HG02763 (cell line): ENCODE data around the gene SLX4IP.

Source experiments
- ATAC-seq: cut with Tn5 transposase; IDR thresholded peaks from one replicate; pipeline ENCODE4 v1.9.1; 2021; ENCODE audit warnings: mild to moderate bottlenecking, moderate library complexity; ENCODE audit not compliant: unreplicated experiment

Gene SLX4IP

DNA sequence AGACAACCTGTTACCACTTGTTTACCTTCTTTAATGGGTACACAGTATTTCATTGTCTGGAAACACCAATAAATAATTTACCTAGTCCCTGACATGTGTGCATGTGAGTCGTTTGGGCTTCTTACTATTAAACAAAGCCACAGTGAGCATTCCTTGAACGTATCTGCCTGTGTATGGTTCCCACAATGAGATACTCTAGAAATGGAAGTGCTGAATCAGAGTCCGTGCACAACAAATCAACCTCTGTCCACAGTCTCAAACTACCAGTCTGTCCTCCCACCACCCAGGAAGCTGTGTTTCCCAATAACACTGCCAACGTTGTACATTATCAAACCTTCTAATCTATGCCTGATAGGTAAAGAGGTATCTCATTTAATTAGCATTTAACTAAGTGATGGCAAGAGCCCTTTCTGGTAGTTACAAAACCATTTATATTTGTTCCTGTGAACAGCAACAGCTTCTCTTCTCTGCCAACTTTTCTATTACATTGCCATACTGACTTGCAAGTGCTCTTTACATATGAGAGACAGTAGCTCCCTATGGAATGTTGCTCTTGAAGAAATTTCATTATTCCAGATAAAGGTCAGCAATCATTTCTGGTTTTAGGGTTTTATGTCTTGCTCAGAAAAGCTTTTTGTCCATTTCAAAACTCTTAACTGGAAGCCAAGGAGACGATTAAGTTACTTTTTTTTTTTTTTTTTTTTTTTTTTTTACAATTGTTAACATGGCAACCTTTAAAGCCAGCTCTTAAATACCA lies 223.9 kb downstream of the SLX4IP start:
- ATAC-seq, result no peak

DNA sequence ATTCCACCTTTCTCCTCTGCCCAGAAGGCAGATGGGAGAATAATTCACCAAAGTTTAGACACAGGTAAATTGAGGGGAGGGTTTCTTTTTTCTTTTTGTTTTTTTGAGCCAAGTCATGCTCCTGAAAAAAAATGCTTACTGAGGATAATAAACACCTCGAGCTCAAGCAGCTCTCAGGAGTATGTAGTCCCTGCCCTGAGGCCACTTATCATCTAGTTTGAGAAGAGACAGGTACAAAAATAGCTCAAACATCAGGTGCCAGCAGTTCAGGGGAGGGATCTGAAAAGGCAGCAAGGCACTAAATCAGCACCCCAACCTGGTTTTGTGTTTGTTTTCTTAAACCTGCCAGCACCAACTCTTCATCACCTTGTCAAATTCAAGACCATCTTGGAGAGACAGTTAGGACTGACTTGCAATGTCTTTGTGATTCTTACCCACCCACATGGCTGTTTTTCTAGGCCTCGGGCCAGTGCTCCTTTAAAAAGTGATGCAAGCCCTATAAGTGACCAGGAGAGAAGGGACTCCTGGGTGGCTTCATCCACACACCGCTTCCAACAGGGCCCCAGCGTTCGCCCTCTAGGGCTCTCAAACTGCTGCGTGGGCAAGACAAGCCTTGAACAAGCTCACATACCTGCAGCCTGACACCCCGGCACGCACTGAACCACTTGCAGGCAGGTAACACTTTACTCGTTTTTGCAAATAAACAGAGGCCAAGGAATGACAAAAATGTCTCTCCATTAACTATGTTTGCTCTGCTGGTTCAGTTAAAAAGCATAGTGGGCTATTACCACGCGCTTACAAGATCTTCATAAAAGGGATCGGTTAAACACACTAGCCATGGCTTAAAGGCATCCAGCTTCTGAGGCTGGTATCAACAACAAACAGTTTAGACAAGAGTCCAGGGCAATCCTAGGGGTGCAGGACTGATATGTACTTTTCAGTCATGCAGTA lies 224.8 kb downstream of the SLX4IP start:
- no peak for ATAC-seq

DNA sequence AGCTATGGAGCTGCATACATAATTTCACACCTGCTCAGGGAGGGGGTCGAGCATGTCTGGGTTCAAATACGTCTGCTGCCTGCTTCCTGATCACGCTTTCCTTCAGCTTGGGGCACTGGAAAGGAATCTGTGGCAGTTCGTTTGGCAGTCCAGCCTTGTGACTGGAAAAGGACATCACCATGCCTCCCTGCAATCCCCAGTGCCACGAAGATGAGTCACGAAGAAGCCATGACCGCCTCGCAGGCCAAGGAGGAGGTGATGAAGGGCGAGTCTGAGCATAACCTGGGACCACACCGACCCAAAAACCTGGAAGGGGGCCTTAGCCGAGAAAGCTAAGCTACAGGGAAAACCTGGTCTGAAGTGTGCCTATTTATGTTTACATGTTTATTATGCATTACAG lies 225.6 kb downstream of the SLX4IP start:
- ATAC-seq, result no peak

DNA sequence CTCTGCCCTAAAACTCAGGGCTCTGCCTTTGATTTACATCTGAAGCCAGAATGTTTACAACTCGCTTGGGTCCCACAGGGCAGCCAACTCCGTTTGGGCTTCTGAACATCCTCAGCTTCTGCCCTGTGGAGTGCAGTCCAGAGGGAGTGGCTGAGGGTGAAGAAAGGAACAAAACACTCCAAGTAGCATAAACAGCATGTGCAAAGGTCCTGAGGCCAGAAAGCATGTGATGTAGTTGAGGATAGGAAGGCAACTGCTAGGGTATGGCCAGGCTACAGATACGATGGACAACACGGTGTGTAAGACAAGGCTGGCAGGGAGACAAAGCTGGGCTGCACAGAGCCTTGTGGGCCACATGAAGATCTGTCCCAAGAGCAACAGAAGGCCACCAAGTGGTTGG lies 226.2 kb downstream of the SLX4IP start:
- no peak for ATAC-seq

DNA sequence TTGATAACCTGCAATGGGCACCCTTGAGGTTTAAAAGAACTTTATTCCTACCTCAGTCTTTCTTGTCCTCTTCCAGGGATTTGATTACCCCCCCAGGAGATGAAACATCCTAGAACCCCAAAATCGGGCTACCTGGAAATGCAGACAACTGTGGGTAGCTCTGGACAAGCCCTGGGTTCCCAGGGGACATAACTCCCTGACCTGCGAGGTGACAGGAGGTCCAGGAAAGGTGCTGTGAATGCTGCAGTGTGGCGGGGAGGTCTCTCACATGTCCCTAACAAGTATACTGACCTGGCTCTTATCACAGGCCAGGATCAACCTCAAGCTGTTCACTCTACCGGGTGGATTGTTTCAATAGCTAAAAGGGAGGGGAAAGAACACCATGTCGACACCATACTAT lies 227.0 kb downstream of the SLX4IP start:
- no peak for ATAC-seq

DNA sequence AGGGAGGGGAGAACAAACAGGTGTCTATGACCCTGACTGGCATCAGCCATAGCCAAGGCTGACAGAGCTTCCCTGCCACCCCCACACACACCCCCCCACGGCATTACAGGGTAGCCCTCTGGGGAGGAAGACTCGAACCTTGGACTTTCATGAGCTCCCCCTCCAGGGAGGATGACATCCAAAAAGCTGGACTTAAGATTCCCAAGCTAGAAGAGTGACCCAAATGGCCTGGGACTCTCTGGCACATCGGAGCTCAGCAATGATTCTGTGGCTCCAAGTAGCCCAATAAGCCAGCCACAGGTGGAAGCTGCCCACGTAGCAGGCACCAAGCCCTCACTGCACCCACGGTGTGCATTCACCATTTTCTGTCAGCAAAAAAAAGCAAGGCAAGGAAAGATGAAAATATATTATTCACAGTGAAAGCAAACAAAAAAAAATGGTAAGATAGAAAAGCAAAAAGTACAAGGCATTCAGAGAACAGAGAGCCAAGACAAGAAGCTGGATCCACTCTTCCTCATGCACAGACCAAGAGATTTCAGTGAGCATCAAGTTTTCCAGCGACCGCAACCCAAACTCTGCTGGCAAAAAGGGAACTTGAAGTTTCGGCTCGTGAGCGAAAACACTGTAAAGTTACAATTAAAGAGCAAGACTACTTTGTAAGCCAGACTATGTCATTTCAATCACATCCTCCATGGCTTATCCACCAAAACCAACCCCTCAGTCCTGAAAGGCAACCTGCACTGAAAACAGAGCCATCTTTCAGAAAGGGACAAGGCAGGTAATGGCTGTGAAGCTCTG lies 227.8 kb downstream of the SLX4IP start:
- no peak for ATAC-seq

DNA sequence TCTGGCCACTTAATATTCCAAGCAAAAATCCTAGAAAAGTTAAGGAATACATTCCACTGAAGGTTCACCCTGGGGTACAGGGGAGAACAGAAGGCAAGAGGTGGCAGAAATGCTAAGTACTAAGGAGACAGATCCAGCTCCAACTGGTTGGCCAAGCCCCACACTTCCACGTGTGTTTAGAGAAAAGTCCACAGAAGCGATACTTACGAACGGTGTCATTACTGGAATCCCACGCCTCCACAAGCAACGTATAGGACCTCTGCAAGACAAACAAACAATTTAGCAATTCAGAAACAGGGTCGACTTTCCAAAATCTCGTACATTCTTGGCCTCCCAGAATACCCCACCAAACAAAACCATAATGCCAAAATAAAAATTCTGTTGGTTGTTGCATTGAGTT lies 228.7 kb downstream of the SLX4IP start:
- no peak for ATAC-seq

DNA sequence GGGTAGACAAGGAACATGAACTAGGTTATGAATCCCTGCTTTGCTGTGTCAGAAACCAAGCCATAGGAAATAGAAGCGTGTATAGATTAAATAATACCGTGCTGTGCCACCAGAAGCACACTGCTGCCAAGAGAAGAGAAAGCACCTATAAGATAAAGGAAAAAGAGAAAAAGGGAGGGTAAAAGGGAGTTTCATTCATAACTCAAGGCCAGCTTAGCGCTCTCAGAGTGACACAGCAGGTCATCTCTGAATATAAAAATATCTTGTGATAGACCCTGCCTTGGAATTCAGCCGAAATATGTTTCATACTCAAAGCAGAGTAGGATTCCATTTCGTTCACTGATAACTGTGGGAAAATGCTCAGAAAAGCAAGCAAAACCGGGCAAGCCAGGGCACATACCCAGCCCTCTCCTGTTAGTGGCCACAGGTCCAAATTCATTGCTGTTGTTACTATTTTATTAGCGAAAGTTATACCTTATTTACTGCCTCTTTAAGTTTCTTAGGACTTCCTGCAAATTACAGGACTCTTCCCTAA lies 230.0 kb downstream of the SLX4IP start:
- ATAC-seq, result no peak

DNA sequence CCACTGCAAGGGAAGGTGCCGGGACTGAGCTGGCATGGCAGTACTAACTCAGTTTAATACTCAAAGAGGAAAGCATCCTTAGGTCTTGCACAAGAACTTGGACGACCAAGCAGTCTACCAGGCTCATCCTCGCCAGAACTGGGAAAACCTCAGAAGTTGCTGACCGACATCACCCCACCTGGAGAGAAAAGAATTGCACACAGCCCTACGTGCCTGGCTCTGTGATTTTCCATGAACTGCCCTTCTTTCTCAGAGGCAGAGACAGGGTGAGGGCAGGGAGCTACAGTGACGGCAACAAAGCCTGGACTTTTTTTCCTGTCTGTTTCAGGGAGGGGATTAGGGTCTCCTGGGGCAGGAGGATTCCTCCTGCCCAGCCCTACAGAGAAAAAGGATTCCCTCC lies 230.7 kb downstream of the SLX4IP start:
- no peak for ATAC-seq

DNA sequence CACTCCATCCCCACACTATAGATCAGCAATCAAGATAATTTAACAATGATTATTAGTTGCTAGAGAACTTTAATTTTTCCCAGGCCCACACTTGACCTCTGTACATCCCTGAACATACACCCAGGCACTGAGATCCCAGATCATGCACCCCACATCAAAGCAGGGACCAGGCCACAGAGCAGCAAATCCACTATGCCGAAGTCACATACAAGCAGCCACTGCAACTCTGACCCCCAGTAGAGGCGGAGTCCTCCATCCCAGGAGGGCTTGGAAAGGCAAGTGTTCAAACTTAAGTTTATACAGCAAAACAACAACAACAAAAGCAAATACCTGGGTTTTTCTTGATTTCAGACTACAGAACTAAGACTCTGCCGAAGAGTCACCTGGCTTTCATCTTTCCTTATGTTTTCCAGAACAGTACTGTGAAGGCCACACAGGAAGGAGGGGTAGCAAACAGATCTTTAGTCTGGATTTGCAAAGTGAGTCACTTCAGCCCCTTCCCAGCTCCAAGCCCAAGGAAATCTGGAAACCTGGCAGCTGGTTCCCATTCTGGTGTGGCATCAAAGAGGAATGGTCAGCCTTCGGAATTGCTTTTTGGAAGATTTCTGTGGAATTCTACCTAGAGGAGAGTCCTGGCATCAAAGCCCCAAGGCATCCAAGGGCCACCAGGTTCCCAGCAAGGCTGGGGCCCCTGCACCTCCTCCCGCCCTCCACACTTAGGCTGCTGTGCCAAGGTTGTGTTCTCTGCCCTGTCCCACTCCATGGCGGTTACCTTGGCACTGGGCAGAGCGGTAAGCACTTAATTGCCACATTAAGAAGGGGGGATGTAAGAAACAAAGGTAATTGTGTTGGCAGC lies 231.3 kb downstream of the SLX4IP start:
- no peak for ATAC-seq

DNA sequence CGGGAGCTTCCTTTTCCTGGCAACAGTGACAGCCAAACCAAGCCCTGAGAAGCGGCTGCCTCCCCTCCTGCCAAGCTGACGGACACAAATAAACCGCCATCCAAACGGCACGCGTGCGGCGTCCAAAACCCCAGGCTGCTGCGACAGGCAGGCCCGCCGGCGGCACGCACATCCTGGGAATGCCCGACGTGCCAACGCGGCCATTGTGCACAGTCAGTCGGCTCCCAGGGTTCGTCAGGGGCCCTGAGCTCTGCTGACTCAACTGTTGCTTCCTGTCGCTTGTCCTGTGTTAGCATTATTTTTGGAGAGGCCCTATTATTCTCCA lies 231.9 kb downstream of the SLX4IP start:
- no peak for ATAC-seq

DNA sequence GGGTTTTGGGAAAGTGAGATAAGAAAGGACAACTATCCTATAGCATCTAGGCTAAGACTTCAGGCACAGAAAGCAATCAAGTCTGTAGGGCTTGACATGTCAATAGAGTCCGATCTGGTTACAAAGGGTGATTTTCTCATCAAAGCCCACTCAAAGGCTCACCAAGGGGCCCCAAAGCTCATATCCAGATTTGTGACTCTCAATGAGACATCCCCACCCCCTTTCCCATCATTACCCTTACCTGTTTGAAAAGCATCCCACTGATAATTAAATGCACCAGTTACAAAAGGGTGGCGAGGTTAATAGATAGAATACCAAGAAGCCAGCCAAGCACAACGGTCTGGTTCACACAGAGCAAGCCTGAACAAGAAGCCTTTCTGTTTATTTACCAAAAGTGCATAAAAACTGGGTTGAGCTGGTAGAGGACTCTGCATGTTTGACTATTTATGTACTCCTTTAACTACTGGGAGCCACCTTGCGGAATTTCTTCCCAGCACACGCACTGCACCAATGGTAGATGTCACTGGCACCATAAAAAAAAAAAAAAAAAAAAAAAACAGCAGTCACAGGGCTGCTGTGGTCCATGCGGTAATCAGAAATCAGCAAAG lies 232.6 kb downstream of the SLX4IP start:
- no peak for ATAC-seq

DNA sequence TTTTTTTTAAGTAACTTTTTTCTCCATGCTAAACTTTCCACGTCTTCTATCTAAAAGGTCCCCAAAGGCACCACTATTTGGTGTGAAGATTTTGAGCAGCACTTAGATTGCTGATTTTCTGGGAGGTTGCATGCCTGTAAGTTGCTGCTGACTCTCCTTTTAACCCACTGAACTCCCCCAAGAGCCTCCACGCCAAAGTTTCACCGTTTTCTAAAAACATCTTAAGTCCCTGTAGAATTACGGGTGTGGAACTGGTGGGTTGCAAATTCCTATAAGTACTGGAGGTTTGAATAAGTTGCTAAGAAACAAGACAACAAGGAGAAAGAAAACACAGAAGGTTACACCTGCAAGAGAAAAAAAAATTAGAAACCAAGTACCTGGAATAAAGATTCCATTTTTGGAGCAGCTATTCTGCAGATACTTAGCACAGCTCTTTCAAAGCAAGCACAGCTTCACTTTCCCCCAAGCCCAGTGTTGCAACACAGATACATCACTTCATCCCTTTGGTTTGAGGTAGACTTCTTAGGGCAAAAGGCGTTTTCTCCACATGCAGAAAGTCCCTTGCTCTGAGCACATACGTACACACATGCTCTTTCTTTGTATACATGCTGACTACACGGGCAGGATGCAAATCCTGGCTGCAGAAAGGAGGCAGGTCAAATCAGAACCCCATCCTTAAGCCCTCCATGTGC lies 233.7 kb downstream of the SLX4IP start:
- no peak for ATAC-seq

DNA sequence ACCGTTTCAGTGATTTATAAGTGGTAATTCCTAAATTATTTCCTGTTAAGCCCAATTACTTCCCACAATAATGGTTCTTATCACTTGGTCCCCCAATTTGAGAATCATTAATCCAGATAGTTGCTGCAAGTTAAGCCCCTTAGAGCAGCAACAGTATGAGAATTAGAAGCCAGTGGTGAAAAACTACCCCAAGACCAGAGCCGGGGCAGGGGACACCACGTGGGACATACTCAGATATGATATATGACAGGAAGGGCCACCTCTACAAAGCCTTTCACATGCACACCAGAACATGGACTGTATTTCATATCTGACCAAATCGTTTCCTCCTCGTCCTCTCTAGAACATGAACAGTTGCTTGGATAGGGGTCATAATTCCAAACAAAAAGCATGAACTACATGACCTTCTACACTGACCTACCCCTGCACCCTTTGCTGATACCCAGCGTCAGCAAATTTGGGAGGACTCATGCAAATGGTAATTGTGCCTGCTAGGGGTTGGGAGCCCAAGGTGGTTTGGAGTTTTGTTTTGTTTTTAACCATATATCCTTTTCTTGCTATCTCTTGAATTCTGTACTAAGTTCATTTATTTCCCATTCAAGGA lies 234.8 kb downstream of the SLX4IP start:
- no peak for ATAC-seq

DNA sequence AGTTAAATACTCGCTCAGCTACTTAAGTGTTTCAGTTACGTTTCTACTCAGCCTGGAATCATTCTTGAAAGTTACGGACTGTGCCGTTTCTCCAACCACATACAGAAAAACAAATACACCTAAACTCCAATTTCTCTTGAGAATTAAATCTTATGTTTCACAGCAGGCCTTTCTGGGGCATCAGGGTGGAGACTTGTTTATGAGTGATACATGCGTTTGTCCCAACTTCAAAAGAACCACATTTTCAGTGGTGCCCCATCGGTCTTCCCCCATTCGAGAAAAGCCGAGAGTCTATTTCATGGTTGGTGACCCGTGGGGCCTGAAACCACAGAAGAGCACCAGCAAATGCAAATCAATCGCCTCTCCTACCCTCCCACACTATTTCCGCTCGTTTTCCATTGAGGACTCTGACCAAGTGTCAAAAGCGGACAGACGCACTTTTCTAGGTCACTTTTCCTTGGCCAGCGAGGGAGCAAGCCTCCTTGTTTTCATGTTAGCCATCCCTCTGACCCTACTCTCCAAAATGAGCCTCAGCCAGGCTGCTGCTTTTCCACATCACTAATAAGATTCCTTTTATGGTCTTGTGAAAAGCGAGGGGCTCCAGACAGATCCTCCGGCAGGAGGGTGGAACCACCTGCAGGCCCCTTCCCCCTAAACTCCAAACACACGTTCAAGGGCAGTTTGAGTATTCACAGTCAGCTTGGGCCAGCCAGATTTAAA lies 235.6 kb downstream of the SLX4IP start:
- ATAC-seq, result peak; percentile 32

DNA sequence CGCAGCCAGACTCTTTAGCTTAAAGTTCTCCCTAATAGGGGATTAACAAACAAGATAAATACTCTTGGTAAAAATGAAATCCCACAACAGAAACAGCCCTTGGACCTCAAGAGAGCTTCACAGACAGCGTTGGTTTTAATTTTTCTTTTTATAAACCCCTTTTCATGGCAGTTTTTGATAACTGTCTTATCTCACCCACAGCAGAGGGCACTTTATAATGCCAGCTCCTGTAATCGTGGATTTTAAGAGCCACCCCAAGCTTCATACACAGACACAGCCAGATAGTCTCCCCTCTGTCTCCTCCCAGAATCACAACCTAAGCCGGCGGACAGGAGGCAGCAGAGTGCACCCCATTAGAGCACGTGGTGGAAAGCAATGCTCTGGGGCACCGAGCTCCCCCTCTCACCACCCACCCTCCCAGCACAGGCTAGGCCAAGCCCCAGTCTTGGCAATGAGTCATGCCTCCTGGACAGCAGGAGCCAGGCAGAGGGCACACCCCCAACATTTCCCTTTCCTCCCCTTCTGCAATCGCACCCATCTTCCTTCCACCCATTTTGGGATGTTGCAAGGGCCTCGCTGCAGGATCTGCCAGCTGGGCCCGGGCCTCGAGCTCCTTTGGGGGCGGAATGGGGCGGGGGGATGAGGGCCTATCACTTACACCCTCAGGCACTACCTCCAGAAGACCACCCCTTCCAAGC lies 236.3 kb downstream of the SLX4IP start:
- peak; percentile 27 for ATAC-seq

DNA sequence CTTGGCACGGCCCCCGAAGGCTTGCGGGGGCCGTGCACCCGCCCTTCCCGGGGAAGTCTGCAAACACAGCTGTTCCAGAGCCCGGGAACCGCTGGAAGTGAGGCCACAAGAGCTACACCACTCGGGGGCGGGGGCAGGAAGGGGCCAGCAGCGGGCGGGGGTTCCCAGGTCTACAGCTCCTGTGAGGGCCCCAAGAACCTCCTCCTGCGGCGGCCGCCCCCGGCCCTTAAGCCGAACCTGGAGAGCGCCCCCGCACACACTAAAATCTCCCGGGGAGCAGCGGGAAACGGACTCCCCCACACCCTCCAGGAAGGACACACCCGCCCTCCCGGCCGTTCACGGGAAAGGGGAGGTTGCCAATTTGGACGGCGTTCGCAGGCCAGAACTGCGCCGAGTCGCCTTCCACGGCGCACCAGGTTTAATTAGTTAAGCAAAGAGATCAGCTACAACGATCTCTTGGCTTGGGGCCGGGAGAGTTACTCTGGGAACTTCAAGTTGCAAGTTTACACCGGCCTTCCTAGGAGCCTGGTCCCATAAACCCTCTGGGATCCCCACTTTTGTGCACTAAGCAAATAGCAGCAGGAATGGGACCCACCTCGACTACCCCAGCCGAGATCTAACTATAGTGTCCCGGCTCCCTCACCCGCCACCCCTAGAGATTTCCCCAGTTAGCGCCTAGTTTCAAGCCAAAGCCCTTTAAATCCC lies 237.0 kb downstream of the SLX4IP start:
- no peak for ATAC-seq
